Gastrocnemius medialis (tissue), 4 donors: ENCODE measurements around the gene AK5. TPM values are rescaled to one million over a fixed set of nuclear protein-coding genes. Genes with fewer than 3 reads are reported as not detected.

Experiments
- ATAC-seq, 2 donors: fragments of 150-250 bp; one replicate each; pipeline ENCODE4 v1.9.1; 2016
- DNase-seq, 2 donors: peaks; one replicate each; pipeline ENCODE4 v3.0.0-alpha.2; 2019
- H3K27ac ChIP-seq, 4 donors: fragments of 200-600 bp; sonication (generic); 1 replicate in 1 of 4; 2 replicates in 3 of 4; pipeline ENCODE4 v1.5.1; 2016 to 2018; ENCODE audit warnings: mild to moderate bottlenecking in 2 of 4, moderate library complexity in 1 of 4
- H3K27me3 ChIP-seq, 3 donors: fragments of 200-600 bp; sonication (generic) in 2 of 3; 1 replicate in 1 of 3; 2 replicates in 2 of 3; pipeline versions ENCODE4 v1.5.1 to v1.6.0; 2016 to 2019; ENCODE audit warnings: mild to moderate bottlenecking in 1 of 3, moderate library complexity in 1 of 3
- H3K36me3 ChIP-seq, 2 donors: fragments of 200-600 bp; sonication (generic) in 1 of 2; one replicate each; pipeline ENCODE4 v1.5.1; 2017 to 2018
- H3K4me1 ChIP-seq, 2 donors: fragments of 200-600 bp; sonication (generic) in 1 of 2; one replicate each; pipeline ENCODE4 v1.5.1; 2016 to 2017; ENCODE audit warnings: mild to moderate bottlenecking in 2 of 2
- H3K4me3 ChIP-seq, 4 donors: fragments of 200-600 bp; sonication (generic) in 3 of 4; 1 replicate in 1 of 4; 2 replicates in 3 of 4; pipeline ENCODE4 v1.5.1; 2016 to 2019; ENCODE audit warnings: mild to moderate bottlenecking in 2 of 4
- H3K9me3 ChIP-seq, 3 donors: fragments of 200-600 bp; sonication (generic) in 2 of 3; 1 replicate in 1 of 3; 2 replicates in 2 of 3; pipeline ENCODE4 v1.5.1; 2016 to 2019
- POLR2A ChIP-seq, 2 donors: fragments of 450-650 bp; IDR thresholded peaks; one replicate each; pipeline ENCODE4 v1.6.1; 2017; ENCODE audit warnings: antibody characterized with exemption in 2 of 2, mild to moderate bottlenecking in 2 of 2, moderate library complexity in 2 of 2
- in situ Hi-C, 4 donors: fragments of 200-750 bp; cut with MboI; loops; one replicate each; pipeline versions ENCODE4 v1.15.0 to v1.8.0; 2017; ENCODE audit warnings: low sequenced_read_pairs in 4 of 4
- intact Hi-C: fragments of 100-400 bp; cut with DNase I; formaldehyde crosslinking; loops from one replicate; pipeline ENCODE4 v1.15.1; 2023; ENCODE audit warnings: low total_unique reads
- total RNA-seq, 4 donors: library from RNA; depleted of rRNA; stranded (reverse); fragments of >200 nt; gene quantifications; one replicate each; pipeline versions ENCODE4 v1.1.0 to v1.2.3, GENCODE V29; 2016
- TF ChIP-seq, protein P1 (sequence below), 5 experiments: fragments of 450-650 bp in 3 of 5; fragments of 200-600 bp in 2 of 5; sonication (generic) in 2 of 5; IDR thresholded peaks in 4 of 5; conservative IDR thresholded peaks in 1 of 5; 1 replicate in 4 of 5; 2 replicates in 1 of 5; pipeline ENCODE4 v1.5.1; 2016 to 2019; ENCODE audit warnings: antibody characterized with exemption in 5 of 5, mild to moderate bottlenecking in 3 of 5, moderate library complexity in 3 of 5

AK5 gene
- total RNA-seq, 4 donors from 2014 or later = 0.07 to 1.8 TPM; not detected in 2

DNA sequence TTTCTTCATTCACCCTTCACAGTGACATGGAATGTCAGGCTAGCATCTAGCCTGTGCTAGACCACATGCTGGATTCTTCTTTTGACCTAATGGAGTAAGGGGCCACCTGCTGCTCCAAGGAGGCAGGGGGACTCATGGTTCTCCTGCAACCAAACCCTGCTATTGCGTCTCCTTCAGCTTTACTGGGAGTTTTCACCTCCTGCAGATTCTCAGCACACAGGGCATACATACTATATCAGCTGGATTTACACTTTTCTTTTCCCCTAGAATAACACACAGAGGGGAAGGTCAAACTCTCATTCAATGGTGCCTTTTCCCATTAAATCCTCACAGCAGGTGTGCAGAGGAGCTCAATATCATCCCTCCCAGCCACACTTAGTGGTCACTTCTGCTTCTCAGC is 16.6 kb upstream of the AK5 start:
- in situ Hi-C loops (no loop called here), intact Hi-C loops (no loop called here)
- no peak overlapping the region for H3K27ac ChIP-seq
- no peaks in the 10 kb centered on the region for H3K4me1 ChIP-seq
- no peaks in the 10 kb centered on the region for H3K9me3 ChIP-seq
- no peak for ATAC-seq
- H3K4me3 ChIP-seq = no peak overlapping the region
- H3K27me3 ChIP-seq = no peaks in the 10 kb centered on the region
- TF ChIP-seq POLR2A (IDR thresholded peaks at IDR 0.05) = no peak
- TF ChIP-seq, protein P1, sequence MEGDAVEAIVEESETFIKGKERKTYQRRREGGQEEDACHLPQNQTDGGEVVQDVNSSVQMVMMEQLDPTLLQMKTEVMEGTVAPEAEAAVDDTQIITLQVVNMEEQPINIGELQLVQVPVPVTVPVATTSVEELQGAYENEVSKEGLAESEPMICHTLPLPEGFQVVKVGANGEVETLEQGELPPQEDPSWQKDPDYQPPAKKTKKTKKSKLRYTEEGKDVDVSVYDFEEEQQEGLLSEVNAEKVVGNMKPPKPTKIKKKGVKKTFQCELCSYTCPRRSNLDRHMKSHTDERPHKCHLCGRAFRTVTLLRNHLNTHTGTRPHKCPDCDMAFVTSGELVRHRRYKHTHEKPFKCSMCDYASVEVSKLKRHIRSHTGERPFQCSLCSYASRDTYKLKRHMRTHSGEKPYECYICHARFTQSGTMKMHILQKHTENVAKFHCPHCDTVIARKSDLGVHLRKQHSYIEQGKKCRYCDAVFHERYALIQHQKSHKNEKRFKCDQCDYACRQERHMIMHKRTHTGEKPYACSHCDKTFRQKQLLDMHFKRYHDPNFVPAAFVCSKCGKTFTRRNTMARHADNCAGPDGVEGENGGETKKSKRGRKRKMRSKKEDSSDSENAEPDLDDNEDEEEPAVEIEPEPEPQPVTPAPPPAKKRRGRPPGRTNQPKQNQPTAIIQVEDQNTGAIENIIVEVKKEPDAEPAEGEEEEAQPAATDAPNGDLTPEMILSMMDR (IDR thresholded peaks at IDR 0.05 in 4 of 5, conservative IDR thresholded peaks at IDR 0.05 in 1 of 5) = no peak
- no peak for DNase-seq
- H3K36me3 ChIP-seq = no peaks in the 10 kb centered on the region

DNA sequence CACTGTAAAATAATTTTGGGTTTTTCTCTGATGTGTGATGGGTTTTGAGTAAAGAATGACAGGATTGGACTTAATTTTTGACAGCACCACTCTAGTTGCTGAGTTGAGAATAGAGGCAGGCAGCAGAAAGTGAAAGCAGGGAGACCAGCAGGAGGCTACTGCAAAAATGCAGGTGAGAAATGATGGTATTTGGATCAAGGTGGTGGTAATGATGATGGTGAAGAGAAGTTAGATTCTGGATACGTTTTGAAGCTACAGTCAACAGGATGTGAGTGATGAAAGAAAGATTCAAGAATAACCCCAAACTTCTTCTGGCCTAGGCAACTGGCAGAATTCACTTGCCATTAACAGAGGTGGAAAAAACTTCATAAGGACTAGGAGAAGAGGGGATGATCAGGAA is 14.8 kb upstream of the AK5 start:
- Histone ChIP-seq H3K36me3 (no peaks in the 10 kb centered on the region), H3K27ac (no peak overlapping the region), H3K4me3 (no peak overlapping the region), H3K9me3 (no peaks in the 10 kb centered on the region), H3K4me1 (no peaks in the 10 kb centered on the region), H3K27me3 (no peaks in the 10 kb centered on the region)
- intact Hi-C loops = no loop called here
- ATAC-seq (no peak), DNase-seq (no peak)
- in situ Hi-C loops = no loop called here
- TF ChIP-seq, protein P1 (IDR thresholded peaks at IDR 0.05 in 4 of 5, conservative IDR thresholded peaks at IDR 0.05 in 1 of 5) = no peak
- no peak for TF ChIP-seq POLR2A (IDR thresholded peaks at IDR 0.05)

DNA sequence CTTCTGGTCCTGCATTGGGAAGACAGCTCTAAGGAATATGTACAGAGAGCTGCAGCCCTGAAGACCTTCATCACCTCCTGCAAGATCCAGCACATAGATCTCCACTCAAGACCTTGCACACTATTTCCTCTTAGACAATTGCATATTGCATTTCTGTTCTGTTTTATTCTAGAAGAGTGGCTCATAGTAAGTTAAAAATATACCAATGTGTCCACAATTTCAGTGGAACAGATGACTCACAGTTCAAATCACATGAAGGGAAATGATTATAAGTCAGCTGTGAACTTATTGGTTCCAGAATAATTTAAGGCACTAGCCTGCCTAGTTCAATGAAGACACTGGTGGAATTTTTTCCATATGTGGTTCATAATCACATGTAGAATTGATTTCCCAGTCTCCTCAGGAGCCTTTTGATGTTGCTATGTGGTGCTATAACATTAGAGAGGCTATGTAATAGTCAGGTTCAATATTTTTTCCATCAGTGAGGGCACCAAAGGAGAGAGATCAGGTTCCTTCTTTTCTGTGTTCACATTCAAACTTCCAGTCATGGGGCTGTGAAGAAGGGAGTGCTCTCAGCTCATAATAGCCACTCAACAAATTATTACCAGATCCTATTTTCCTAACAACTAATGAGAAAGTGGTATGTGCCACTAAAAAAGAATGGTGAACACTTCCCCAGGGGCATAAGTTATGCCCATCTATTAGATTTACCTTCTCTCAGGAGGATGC is 9.8 kb upstream of the AK5 start:
- Histone ChIP-seq H3K9me3 (no peaks in the 10 kb centered on the region), H3K27ac (no peak overlapping the region), H3K27me3 (no peaks in the 10 kb centered on the region), H3K4me3 (no peak overlapping the region), H3K36me3 (no peaks in the 10 kb centered on the region), H3K4me1 (no peaks in the 10 kb centered on the region)
- intact Hi-C loops (no loop called here), in situ Hi-C loops (no loop called here)
- DNase-seq (no peak), ATAC-seq (no peak)
- no peak for TF ChIP-seq POLR2A (IDR thresholded peaks at IDR 0.05)
- TF ChIP-seq, protein P1 (IDR thresholded peaks at IDR 0.05 in 4 of 5, conservative IDR thresholded peaks at IDR 0.05 in 1 of 5) = no peak

DNA sequence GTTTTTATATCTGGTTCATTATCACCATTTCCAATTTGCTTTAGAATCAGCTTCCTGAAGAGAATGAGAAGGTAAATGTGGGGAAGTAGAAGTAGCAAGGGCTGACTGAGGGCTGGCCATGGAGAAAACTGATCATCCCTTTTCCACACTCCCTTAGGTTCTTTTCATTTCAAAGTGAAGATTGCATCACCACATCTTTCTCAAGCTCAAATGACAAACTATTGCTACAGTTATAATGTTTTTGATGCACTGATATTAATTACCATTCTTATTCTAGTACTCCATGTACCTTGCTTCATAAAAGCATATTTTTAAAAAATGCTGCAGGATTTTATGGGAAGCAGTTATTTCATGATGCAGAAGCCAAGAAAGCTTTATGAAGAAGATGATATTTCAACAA is 7.9 kb upstream of the AK5 start:
- H3K4me3 ChIP-seq = no peak overlapping the region
- H3K36me3 ChIP-seq = no peaks in the 10 kb centered on the region
- in situ Hi-C loops = no loop called here
- intact Hi-C loops = no loop called here
- H3K9me3 ChIP-seq = no peaks in the 10 kb centered on the region
- H3K27ac ChIP-seq = no peak overlapping the region
- DNase-seq = no peak
- TF ChIP-seq, protein P1 (IDR thresholded peaks at IDR 0.05 in 4 of 5, conservative IDR thresholded peaks at IDR 0.05 in 1 of 5) = no peak
- TF ChIP-seq POLR2A (IDR thresholded peaks at IDR 0.05) = no peak
- H3K4me1 ChIP-seq = no peaks in the 10 kb centered on the region
- no peaks in the 10 kb centered on the region for H3K27me3 ChIP-seq
- ATAC-seq = no peak

DNA sequence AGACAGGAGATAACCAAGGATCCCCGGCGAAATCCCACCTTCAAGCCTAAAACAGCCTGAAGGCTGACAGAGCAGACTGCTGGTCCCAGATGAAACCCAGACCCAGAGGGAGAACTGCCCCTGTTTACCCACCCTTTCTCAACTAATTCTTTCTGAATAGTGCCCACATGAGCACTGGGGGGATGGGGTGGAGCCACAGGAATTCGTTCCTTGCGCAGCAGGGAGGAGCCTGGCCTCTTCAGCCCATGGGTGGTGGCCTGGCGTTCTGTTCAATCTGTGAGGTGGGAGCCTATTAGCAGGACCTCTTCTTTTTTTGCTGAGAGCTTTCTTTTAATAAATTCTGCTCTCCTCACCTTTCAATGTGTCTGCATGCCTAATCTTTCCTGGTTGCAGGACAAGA is 6.6 kb upstream of the AK5 start:
- intact Hi-C loops (no loop called here), in situ Hi-C loops (no loop called here)
- no peaks in the 10 kb centered on the region for H3K36me3 ChIP-seq

More for the DNA sequence above, 6.6 kb upstream of the AK5 start:
- Histone ChIP-seq H3K4me1 (no peaks in the 10 kb centered on the region), H3K27me3 (no peaks in the 10 kb centered on the region), H3K9me3 (no peaks in the 10 kb centered on the region), H3K27ac (no peak overlapping the region), H3K4me3 (no peak overlapping the region)
- TF ChIP-seq POLR2A (IDR thresholded peaks at IDR 0.05) = no peak
- TF ChIP-seq, protein P1 (IDR thresholded peaks at IDR 0.05 in 4 of 5, conservative IDR thresholded peaks at IDR 0.05 in 1 of 5) = no peak
- ATAC-seq = no peak
- DNase-seq = no peak
